Measurements from ENCODE around the gene MAP3K6. TPM values are rescaled to one million over a fixed set of nuclear protein-coding genes. Genes with fewer than 3 reads are reported as not detected.

Gene MAP3K6, protein sequence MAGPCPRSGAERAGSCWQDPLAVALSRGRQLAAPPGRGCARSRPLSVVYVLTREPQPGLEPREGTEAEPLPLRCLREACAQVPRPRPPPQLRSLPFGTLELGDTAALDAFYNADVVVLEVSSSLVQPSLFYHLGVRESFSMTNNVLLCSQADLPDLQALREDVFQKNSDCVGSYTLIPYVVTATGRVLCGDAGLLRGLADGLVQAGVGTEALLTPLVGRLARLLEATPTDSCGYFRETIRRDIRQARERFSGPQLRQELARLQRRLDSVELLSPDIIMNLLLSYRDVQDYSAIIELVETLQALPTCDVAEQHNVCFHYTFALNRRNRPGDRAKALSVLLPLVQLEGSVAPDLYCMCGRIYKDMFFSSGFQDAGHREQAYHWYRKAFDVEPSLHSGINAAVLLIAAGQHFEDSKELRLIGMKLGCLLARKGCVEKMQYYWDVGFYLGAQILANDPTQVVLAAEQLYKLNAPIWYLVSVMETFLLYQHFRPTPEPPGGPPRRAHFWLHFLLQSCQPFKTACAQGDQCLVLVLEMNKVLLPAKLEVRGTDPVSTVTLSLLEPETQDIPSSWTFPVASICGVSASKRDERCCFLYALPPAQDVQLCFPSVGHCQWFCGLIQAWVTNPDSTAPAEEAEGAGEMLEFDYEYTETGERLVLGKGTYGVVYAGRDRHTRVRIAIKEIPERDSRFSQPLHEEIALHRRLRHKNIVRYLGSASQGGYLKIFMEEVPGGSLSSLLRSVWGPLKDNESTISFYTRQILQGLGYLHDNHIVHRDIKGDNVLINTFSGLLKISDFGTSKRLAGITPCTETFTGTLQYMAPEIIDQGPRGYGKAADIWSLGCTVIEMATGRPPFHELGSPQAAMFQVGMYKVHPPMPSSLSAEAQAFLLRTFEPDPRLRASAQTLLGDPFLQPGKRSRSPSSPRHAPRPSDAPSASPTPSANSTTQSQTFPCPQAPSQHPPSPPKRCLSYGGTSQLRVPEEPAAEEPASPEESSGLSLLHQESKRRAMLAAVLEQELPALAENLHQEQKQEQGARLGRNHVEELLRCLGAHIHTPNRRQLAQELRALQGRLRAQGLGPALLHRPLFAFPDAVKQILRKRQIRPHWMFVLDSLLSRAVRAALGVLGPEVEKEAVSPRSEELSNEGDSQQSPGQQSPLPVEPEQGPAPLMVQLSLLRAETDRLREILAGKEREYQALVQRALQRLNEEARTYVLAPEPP (N-terminal part only)
- 10 to 100 TPM in 2 of 6 experiments, 1 to 10 TPM in 4; 4.3 to 14.9 (median 5.6) TPM for total RNA-seq
- long read RNA-seq = 0 reads

- peaks cover 0 to 22% (median 0%) of the 10 kb centered on the region in 4 donors for H3K4me1 ChIP-seq
- 0% methylated on average over 4 of the region's 67 CpGs for WGBS (ENCODE audit: insufficient coverage, low coverage, low lambda C conversion rate, missing lambda C conversion rate)
- peak within 1 kb of the TSS; percentile 76 to 96 (median 81) for H3K27ac ChIP-seq
- peak; percentile 82 to 87 (median 85) for DNase-seq
- ATAC-seq = peak; percentile 70 to 79 (median 76)
- H3K27me3 ChIP-seq = no peaks in the 10 kb centered on the region
- intact Hi-C loops (cut with DNase I) = no loop called here
- H3K9me3 ChIP-seq = no peaks in the 10 kb centered on the region
- H3K4me3 ChIP-seq = peak within 1 kb of the TSS; percentile 56 to 74 (median 68)
- TF ChIP-seq POLR2A (IDR thresholded peaks at IDR 0.05) (peak; percentile 67), CTCF (IDR thresholded peaks at IDR 0.05) (peak; percentile 30 to 76 (median 42))
- H3K36me3 ChIP-seq = peaks cover 0 to 2% (median 0%) of the 10 kb centered on the region in 4 donors
Measured at GRCh38 chr1:27366411-27367159, at the start of gene MAP3K6. MAP3K6 (minus strand) TSS chr1:27366961; CDS start chr1:27366597, 364 bp downstream.

DNA sequence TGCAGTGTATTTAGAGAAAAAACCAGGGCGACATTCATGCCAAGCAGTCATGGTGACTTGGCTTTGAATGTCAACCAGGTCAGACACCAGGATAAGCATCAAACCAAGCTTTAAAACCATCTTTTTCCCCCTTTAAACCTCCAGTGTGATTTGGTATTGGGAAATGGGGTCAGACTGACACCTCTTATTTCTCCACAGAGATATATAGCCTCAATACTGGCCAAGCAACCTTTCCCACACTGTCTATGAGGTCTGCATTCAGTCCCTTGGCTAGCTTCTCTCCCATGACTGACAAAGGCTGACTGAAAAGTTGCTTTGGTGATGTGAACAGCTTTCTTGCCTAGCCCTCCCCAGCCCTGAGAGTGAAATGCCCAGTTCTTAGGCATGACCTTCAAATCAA is 47.3 kb upstream of the MAP3K6 start:
- Histone ChIP-seq H3K4me1 (no peaks in the 10 kb centered on the region), H3K27ac (no peak overlapping the region), H3K9me3 (no peaks in the 10 kb centered on the region), H3K27me3 (no peaks in the 10 kb centered on the region), H3K4me3 (no peak overlapping the region), H3K36me3 (peaks cover 5 to 79% (median 39%) of the 10 kb centered on the region in 4 donors)
- DNase-seq (no peak), ATAC-seq (no peak)
- TF ChIP-seq POLR2A (IDR thresholded peaks at IDR 0.05) (no peak), CTCF (IDR thresholded peaks at IDR 0.05) (no peak)
- intact Hi-C loops (cut with DNase I) = no loop called here
- WGBS (ENCODE audit: insufficient coverage, low coverage, low lambda C conversion rate, missing lambda C conversion rate) = no CpG with 5 or more reads among the region's 1 CpG

DNA sequence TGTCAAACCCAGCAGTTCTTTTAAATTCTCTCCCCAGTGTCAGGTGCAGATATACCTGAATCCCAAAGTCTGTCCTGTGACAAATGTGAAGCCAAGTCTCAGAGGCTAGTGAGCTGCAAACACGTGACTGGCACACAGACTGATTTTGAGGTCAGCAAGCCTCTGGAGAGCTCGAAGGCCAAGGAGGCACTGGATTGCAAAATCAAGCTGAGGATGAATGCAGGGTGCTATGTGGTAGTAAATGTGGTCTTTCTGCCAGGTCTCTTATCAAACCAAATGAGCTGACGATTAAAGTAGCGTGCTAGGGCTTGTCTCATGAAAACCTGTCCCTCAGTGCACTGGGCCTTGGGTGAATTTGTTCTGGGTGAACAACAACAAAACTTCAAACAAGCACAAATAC is 46.2 kb upstream of the MAP3K6 start:
- DNase-seq (peak in 1 of 3 donors; percentile 60), ATAC-seq (peak in 2 of 4 donors; percentile 44 to 82)
- intact Hi-C loops (cut with DNase I) = no loop called here
- Histone ChIP-seq H3K27ac (no peak overlapping the region), H3K36me3 (peaks cover 5 to 81% (median 40%) of the 10 kb centered on the region in 4 donors), H3K9me3 (no peaks in the 10 kb centered on the region), H3K4me3 (no peak overlapping the region), H3K4me1 (no peaks in the 10 kb centered on the region), H3K27me3 (no peaks in the 10 kb centered on the region)
- 17% methylated on average over 4 of the region's 4 CpGs for WGBS (ENCODE audit: insufficient coverage, low coverage, low lambda C conversion rate, missing lambda C conversion rate)
- no peak for TF ChIP-seq POLR2A (IDR thresholded peaks at IDR 0.05)
- no peak for TF ChIP-seq CTCF (IDR thresholded peaks at IDR 0.05)
